Measurements from ENCODE around the gene HSFX2.
"Not testable (repeated sequence)": the region's sequence is repeated elsewhere in the genome, so short reads cannot be mapped to it uniquely, and the experiment has no call there.

HSFX2 gene

GRCh38 chrX:149573456-149573855 is 21.7 kb downstream of the HSFX2 start:
- H3K36me3 ChIP-seq (ENCODE audit: control insufficient read depth, insufficient read depth, low read length); H3K9me3 ChIP-seq (ENCODE audit: control insufficient read depth, low read length); H3K9ac ChIP-seq (ENCODE audit: low read length); H3K4me3 ChIP-seq (ENCODE audit: low read length); H3K27me3 ChIP-seq (ENCODE audit: control insufficient read depth, insufficient read depth, low read length); H3K4me1 ChIP-seq (ENCODE audit: control insufficient read depth, insufficient read depth, low read length): not testable (repeated sequence)

GRCh38 chrX:149572743-149573142 is 22.4 kb downstream of the HSFX2 start:
- peaks cover 6% of the 10 kb centered on the region for H3K4me1 ChIP-seq (ENCODE audit: control insufficient read depth, insufficient read depth, low read length)

DNA sequence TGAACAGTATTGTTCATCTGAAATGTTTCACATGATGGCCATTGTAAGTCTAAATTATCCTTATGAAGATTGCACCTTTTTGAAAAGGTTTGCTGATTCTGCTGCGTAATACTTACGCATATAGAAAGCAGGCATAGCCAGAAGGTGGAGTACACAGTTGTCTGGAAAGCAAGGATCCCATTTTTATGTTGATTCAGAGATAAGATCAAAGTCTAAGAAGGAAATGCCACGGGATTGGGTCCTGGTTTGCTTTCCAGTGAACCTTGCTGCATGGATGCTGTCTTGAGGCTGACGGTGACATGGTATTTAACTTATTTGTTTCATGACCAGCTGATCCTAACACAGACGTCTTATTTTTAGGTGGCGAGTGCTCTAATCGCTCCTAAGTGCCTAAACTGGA is 23.3 kb downstream of the HSFX2 start:
- H3K9me3 ChIP-seq (ENCODE audit: control insufficient read depth, low read length), result no peaks in the 10 kb centered on the region

More at GRCh38 chrX:149572743-149573142, 22.4 kb downstream of the HSFX2 start:
- no peak overlapping the region for H3K9ac ChIP-seq (ENCODE audit: low read length)
- no peaks in the 10 kb centered on the region for H3K36me3 ChIP-seq (ENCODE audit: control insufficient read depth, insufficient read depth, low read length)
- H3K4me3 ChIP-seq (ENCODE audit: low read length), result no peak overlapping the region
- no peaks in the 10 kb centered on the region for H3K27me3 ChIP-seq (ENCODE audit: control insufficient read depth, insufficient read depth, low read length)
- H3K9me3 ChIP-seq (ENCODE audit: control insufficient read depth, low read length), result no peaks in the 10 kb centered on the region

GRCh38 chrX:149570668-149571067 is 24.4 kb downstream of the HSFX2 start:
- no peaks in the 10 kb centered on the region for H3K9me3 ChIP-seq (ENCODE audit: control insufficient read depth, low read length)
- no peaks in the 10 kb centered on the region for H3K27me3 ChIP-seq (ENCODE audit: control insufficient read depth, insufficient read depth, low read length)
- H3K4me1 ChIP-seq (ENCODE audit: control insufficient read depth, insufficient read depth, low read length), result peaks cover 8% of the 10 kb centered on the region
- H3K4me3 ChIP-seq (ENCODE audit: low read length), result no peak overlapping the region
- H3K36me3 ChIP-seq (ENCODE audit: control insufficient read depth, insufficient read depth, low read length), result no peaks in the 10 kb centered on the region
- H3K9ac ChIP-seq (ENCODE audit: low read length), result no peak overlapping the region

More for the DNA sequence above, 23.3 kb downstream of the HSFX2 start:
- no peaks in the 10 kb centered on the region for H3K27me3 ChIP-seq (ENCODE audit: control insufficient read depth, insufficient read depth, low read length)
- H3K9ac ChIP-seq (ENCODE audit: low read length), result no peak overlapping the region
- H3K36me3 ChIP-seq (ENCODE audit: control insufficient read depth, insufficient read depth, low read length), result no peaks in the 10 kb centered on the region
- H3K4me3 ChIP-seq (ENCODE audit: low read length), result no peak overlapping the region
- H3K4me1 ChIP-seq (ENCODE audit: control insufficient read depth, insufficient read depth, low read length), result peaks cover 8% of the 10 kb centered on the region

DNA sequence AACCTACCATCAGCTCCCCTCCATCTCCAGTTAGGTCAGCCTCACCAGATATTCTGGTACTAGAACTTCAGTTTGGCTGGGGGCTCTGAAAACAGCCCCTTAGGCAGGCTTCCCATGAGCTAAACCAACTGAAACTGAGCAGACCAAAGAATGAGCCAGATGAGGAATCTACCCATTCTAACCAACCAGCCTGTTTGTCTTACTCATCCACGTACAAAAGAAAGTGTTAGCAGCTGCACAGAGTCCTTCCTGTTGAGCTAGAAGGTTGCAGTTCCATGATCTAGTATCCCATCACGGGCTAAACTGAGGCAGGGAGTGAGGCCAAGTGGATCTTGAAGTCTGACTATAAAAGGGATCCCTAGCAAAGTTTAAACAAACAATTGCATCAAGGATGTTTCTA is 25.3 kb downstream of the HSFX2 start:
- H3K9ac ChIP-seq (ENCODE audit: low read length), result no peak overlapping the region
- no peak overlapping the region for H3K4me3 ChIP-seq (ENCODE audit: low read length)
- H3K4me1 ChIP-seq (ENCODE audit: control insufficient read depth, insufficient read depth, low read length), result peaks cover 8% of the 10 kb centered on the region
- H3K9me3 ChIP-seq (ENCODE audit: control insufficient read depth, low read length), result no peaks in the 10 kb centered on the region
- no peaks in the 10 kb centered on the region for H3K36me3 ChIP-seq (ENCODE audit: control insufficient read depth, insufficient read depth, low read length)
- no peaks in the 10 kb centered on the region for H3K27me3 ChIP-seq (ENCODE audit: control insufficient read depth, insufficient read depth, low read length)

DNA sequence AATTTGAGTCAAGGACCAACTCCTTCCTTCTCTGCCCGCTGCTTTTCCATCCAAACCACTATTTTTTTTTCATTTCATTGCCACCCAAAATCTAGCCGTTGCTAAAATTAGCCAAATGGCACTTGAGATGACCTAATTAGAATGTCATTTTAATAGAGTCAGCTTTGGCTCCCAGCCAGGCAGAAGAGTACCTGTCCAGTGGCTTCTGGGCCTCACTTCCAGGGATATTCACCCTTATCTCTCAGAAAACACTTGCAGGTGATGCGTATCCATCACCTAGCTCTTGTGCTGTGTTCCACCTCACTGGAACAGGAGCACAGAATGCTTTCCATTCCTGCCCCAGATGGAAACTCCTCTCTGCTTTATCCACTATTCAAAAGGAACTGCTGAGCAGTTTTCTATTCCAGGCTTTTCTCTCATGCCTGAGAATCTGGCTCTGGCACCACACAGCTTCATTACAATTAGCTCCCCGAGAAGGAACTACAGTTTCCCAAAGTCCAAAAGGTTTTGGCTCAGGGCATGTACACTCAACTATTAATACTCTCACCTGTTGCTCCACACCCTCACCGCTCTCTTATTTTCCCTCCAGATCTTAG is 26.3 kb downstream of the HSFX2 start:
- no peaks in the 10 kb centered on the region for H3K9me3 ChIP-seq (ENCODE audit: control insufficient read depth, low read length)
- no peak overlapping the region for H3K4me3 ChIP-seq (ENCODE audit: low read length)
- H3K27me3 ChIP-seq (ENCODE audit: control insufficient read depth, insufficient read depth, low read length), result no peaks in the 10 kb centered on the region
- H3K36me3 ChIP-seq (ENCODE audit: control insufficient read depth, insufficient read depth, low read length), result no peaks in the 10 kb centered on the region
- no peak overlapping the region for H3K9ac ChIP-seq (ENCODE audit: low read length)
- peaks cover 8% of the 10 kb centered on the region for H3K4me1 ChIP-seq (ENCODE audit: control insufficient read depth, insufficient read depth, low read length)

- H3K4me3 ChIP-seq (ENCODE audit: low read length), result no peak overlapping the region
- no peaks in the 10 kb centered on the region for H3K27me3 ChIP-seq (ENCODE audit: control insufficient read depth, insufficient read depth, low read length)
- H3K36me3 ChIP-seq (ENCODE audit: control insufficient read depth, insufficient read depth, low read length), result no peaks in the 10 kb centered on the region
- no peak overlapping the region for H3K9ac ChIP-seq (ENCODE audit: low read length)
- peaks cover 7% of the 10 kb centered on the region for H3K4me1 ChIP-seq (ENCODE audit: control insufficient read depth, insufficient read depth, low read length)
- H3K9me3 ChIP-seq (ENCODE audit: control insufficient read depth, low read length), result no peaks in the 10 kb centered on the region
These were observed 27.3 kb downstream of the HSFX2 start for GRCh38 chrX:149567621-149568417.

GRCh38 chrX:149563359-149563758 is 31.8 kb downstream of the HSFX2 start:
- no peak overlapping the region for H3K9ac ChIP-seq (ENCODE audit: low read length)
- H3K4me1 ChIP-seq (ENCODE audit: control insufficient read depth, insufficient read depth, low read length), result peaks cover 4% of the 10 kb centered on the region
- H3K4me3 ChIP-seq (ENCODE audit: low read length), result no peak overlapping the region
- H3K9me3 ChIP-seq (ENCODE audit: control insufficient read depth, low read length), result no peaks in the 10 kb centered on the region
- no peaks in the 10 kb centered on the region for H3K36me3 ChIP-seq (ENCODE audit: control insufficient read depth, insufficient read depth, low read length)
- H3K27me3 ChIP-seq (ENCODE audit: control insufficient read depth, insufficient read depth, low read length), result no peaks in the 10 kb centered on the region

GRCh38 chrX:149555251-149555650 is 39.9 kb downstream of the HSFX2 start:
- not testable (repeated sequence) for H3K4me3 ChIP-seq (ENCODE audit: low read length); H3K36me3 ChIP-seq (ENCODE audit: control insufficient read depth, insufficient read depth, low read length); H3K27me3 ChIP-seq (ENCODE audit: control insufficient read depth, insufficient read depth, low read length); H3K9me3 ChIP-seq (ENCODE audit: control insufficient read depth, low read length); H3K9ac ChIP-seq (ENCODE audit: low read length); H3K4me1 ChIP-seq (ENCODE audit: control insufficient read depth, insufficient read depth, low read length)

DNA sequence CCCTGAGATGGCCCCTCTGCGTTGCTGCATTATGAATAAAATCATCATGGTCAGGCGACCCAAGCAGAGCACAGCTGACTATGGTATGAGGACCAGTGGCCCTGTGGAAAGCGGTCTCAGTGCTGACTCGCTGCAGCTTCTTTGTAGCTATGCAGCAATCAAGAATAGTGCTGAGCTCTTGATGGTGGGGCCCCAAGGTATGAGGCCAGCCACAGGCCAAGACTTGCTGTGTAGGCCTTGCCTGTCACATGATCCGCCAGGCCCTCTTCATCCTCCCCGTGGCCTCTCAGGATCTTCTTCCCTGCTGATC is 43.2 kb downstream of the HSFX2 start:
- not testable (repeated sequence) for H3K9me3 ChIP-seq (ENCODE audit: control insufficient read depth, low read length); H3K36me3 ChIP-seq (ENCODE audit: control insufficient read depth, insufficient read depth, low read length); H3K27me3 ChIP-seq (ENCODE audit: control insufficient read depth, insufficient read depth, low read length); H3K4me1 ChIP-seq (ENCODE audit: control insufficient read depth, insufficient read depth, low read length); H3K9ac ChIP-seq (ENCODE audit: low read length); H3K4me3 ChIP-seq (ENCODE audit: low read length)

GRCh38 chrX:149551245-149551938 is 43.7 kb downstream of the HSFX2 start:
- not testable (repeated sequence) for H3K36me3 ChIP-seq (ENCODE audit: control insufficient read depth, insufficient read depth, low read length); H3K4me3 ChIP-seq (ENCODE audit: low read length); H3K9ac ChIP-seq (ENCODE audit: low read length); H3K4me1 ChIP-seq (ENCODE audit: control insufficient read depth, insufficient read depth, low read length); H3K27me3 ChIP-seq (ENCODE audit: control insufficient read depth, insufficient read depth, low read length); H3K9me3 ChIP-seq (ENCODE audit: control insufficient read depth, low read length)

- H3K9ac ChIP-seq (ENCODE audit: low read length), result not testable (repeated sequence)
These were observed 44.7 kb downstream of the HSFX2 start for GRCh38 chrX:149550454-149550853.

More at GRCh38 chrX:149550454-149550853, 44.7 kb downstream of the HSFX2 start:
- not testable (repeated sequence) for H3K4me1 ChIP-seq (ENCODE audit: control insufficient read depth, insufficient read depth, low read length); H3K9me3 ChIP-seq (ENCODE audit: control insufficient read depth, low read length); H3K4me3 ChIP-seq (ENCODE audit: low read length); H3K36me3 ChIP-seq (ENCODE audit: control insufficient read depth, insufficient read depth, low read length); H3K27me3 ChIP-seq (ENCODE audit: control insufficient read depth, insufficient read depth, low read length)
